Osteoblast (primary cell): Measurements from ENCODE around the gene MAPRE2. TPM values are rescaled to one million over a fixed set of nuclear protein-coding genes. Genes with fewer than 3 reads are reported as not detected.
A peak's percentile ranks its signal among the peaks of the same experiment; 100 is the strongest.

ENCODE experiments used
- DNase-seq: peaks from one replicate; pipeline ENCODE4 v3.0.0; 2011; ENCODE audit warnings: low spot score, mixed read lengths; ENCODE audit not compliant: insufficient read length; ENCODE audit errors: missing footprints
- H2AFZ ChIP-seq: 2 replicates; pipeline ENCODE4 v1.6.0; 2011; ENCODE audit warnings: mild to moderate bottlenecking, low read length
- H3K27ac ChIP-seq: 2 replicates; pipeline ENCODE4 v1.5.1; 2011; ENCODE audit warnings: mild to moderate bottlenecking, low read depth, low read length, moderate library complexity
- H3K27me3 ChIP-seq: 2 replicates; pipeline ENCODE4 v1.6.0; 2012; ENCODE audit warnings: mild to moderate bottlenecking, control low read depth, inconsistent platforms, low read length, moderate library complexity; ENCODE audit not compliant: insufficient read depth
- H3K36me3 ChIP-seq: 2 replicates; pipeline ENCODE4 v1.5.1; 2011; ENCODE audit warnings: mild to moderate bottlenecking, low read length, control low read depth, moderate library complexity; ENCODE audit not compliant: insufficient read depth
- H3K4me1 ChIP-seq: 2 replicates; pipeline ENCODE4 v1.5.1; 2011; ENCODE audit warnings: mild to moderate bottlenecking, low read length, control low read depth, moderate library complexity; ENCODE audit not compliant: insufficient read depth
- H3K4me2 ChIP-seq: 2 replicates; pipeline ENCODE4 v1.6.0; 2011; ENCODE audit warnings: mild to moderate bottlenecking, low read length; ENCODE audit not compliant: insufficient read depth
- H3K4me3 ChIP-seq: fragments of 200-600 bp; sonication (generic); 3 replicates; pipeline ENCODE4 v1.5.1; 2012; ENCODE audit warnings: mild to moderate bottlenecking, low read length, inconsistent platforms; ENCODE audit not compliant: insufficient read depth
- H3K79me2 ChIP-seq: 2 replicates; pipeline ENCODE4 v1.6.0; 2012; ENCODE audit warnings: mild to moderate bottlenecking, low read length, control low read depth, inconsistent platforms; ENCODE audit not compliant: insufficient read depth
- H3K9me3 ChIP-seq: 2 replicates; pipeline ENCODE4 v1.5.1; 2011; ENCODE audit warnings: low read depth, low read length, control low read depth
- H4K20me1 ChIP-seq: 2 replicates; pipeline ENCODE4 v1.6.0; 2012; ENCODE audit warnings: mild to moderate bottlenecking, low read length, control low read depth; ENCODE audit not compliant: insufficient read depth
- CTCF ChIP-seq: IDR thresholded peaks from 2 replicates; pipeline ENCODE4 v1.5.1; 2011; ENCODE audit warnings: mild to moderate bottlenecking, low read depth, low read length, moderate library complexity; ENCODE audit errors: extremely low read depth
- total RNA-seq: library from RNA; depleted of rRNA; stranded (reverse); fragments of >200 nt; gene quantifications from 2 replicates; pipeline ENCODE4 v1.2.3, GENCODE V29; 2012

The MAPRE2 gene
- total RNA-seq, 1 donor = 21.7 TPM

GRCh38 chr18:35089382-35089781 is 48.2 kb downstream of the MAPRE2 start:
- H3K9me3 ChIP-seq = no peaks in the 10 kb centered on the region
- H3K27me3 ChIP-seq = no peaks in the 10 kb centered on the region
- no peak overlapping the region for H2AFZ ChIP-seq
- DNase-seq = no peak
- H3K4me2 ChIP-seq = no peak overlapping the region
- peak overlapping the region; percentile 20 for H3K27ac ChIP-seq
- TF ChIP-seq CTCF = no peak
- H3K4me1 ChIP-seq = peaks cover 21% of the 10 kb centered on the region
- no peaks in the 10 kb centered on the region for H3K36me3 ChIP-seq
- no peaks in the 10 kb centered on the region for H4K20me1 ChIP-seq
- no peaks in the 10 kb centered on the region for H3K79me2 ChIP-seq
- no peak overlapping the region for H3K4me3 ChIP-seq

GRCh38 chr18:35089891-35090550 is 48.8 kb downstream of the MAPRE2 start:
- Histone ChIP-seq H3K4me2 (no peak overlapping the region), H3K4me3 (no peak overlapping the region), H2AFZ (no peak overlapping the region), H3K36me3 (no peaks in the 10 kb centered on the region), H3K79me2 (no peaks in the 10 kb centered on the region), H4K20me1 (no peaks in the 10 kb centered on the region), H3K4me1 (peaks cover 19% of the 10 kb centered on the region), H3K27me3 (no peaks in the 10 kb centered on the region), H3K27ac (peak overlapping the region; percentile 20), H3K9me3 (no peaks in the 10 kb centered on the region)
- no peak for TF ChIP-seq CTCF
- no peak for DNase-seq

- Histone ChIP-seq H3K79me2 (no peaks in the 10 kb centered on the region), H3K4me2 (no peak overlapping the region), H3K4me1 (peaks cover 25% of the 10 kb centered on the region), H3K36me3 (no peaks in the 10 kb centered on the region), H4K20me1 (no peaks in the 10 kb centered on the region), H3K9me3 (no peaks in the 10 kb centered on the region), H3K4me3 (no peak overlapping the region), H2AFZ (no peak overlapping the region), H3K27ac (no peak overlapping the region), H3K27me3 (no peaks in the 10 kb centered on the region)
- no peak for TF ChIP-seq CTCF
- no peak for DNase-seq
Measured at GRCh38 chr18:35091841-35092240, 50.6 kb downstream of the MAPRE2 start.

GRCh38 chr18:35095983-35096676 is 54.9 kb downstream of the MAPRE2 start:
- Histone ChIP-seq H3K4me1 (peaks cover 6% of the 10 kb centered on the region), H3K9me3 (no peaks in the 10 kb centered on the region), H3K27me3 (no peaks in the 10 kb centered on the region), H4K20me1 (no peaks in the 10 kb centered on the region), H3K4me2 (no peak overlapping the region), H3K4me3 (no peak overlapping the region), H3K79me2 (no peaks in the 10 kb centered on the region), H3K27ac (no peak overlapping the region), H3K36me3 (no peaks in the 10 kb centered on the region), H2AFZ (no peak overlapping the region)
- no peak for DNase-seq
- no peak for TF ChIP-seq CTCF
